ENCODE measurements around the gene ABLIM1. TPM values are rescaled to one million over a fixed set of nuclear protein-coding genes. Genes with fewer than 3 reads are reported as not detected.

ABLIM1 gene
- total RNA-seq, 1 donor from 2014 or later, result 35.8 TPM

- TF ChIP-seq, protein P1, sequence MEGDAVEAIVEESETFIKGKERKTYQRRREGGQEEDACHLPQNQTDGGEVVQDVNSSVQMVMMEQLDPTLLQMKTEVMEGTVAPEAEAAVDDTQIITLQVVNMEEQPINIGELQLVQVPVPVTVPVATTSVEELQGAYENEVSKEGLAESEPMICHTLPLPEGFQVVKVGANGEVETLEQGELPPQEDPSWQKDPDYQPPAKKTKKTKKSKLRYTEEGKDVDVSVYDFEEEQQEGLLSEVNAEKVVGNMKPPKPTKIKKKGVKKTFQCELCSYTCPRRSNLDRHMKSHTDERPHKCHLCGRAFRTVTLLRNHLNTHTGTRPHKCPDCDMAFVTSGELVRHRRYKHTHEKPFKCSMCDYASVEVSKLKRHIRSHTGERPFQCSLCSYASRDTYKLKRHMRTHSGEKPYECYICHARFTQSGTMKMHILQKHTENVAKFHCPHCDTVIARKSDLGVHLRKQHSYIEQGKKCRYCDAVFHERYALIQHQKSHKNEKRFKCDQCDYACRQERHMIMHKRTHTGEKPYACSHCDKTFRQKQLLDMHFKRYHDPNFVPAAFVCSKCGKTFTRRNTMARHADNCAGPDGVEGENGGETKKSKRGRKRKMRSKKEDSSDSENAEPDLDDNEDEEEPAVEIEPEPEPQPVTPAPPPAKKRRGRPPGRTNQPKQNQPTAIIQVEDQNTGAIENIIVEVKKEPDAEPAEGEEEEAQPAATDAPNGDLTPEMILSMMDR (conservative IDR thresholded peaks at IDR 0.05), result no peak
- Mint-ChIP-seq H3K9me3 (peaks cover 2% of the 10 kb centered on the region), H3K27ac (ENCODE audit: unreplicated experiment) (peak overlapping the region; percentile 67), H3K27me3 (ENCODE audit: low read depth) (no peaks in the 10 kb centered on the region), H3K36me3 (ENCODE audit: low read depth) (no peaks in the 10 kb centered on the region), H3K4me1 (peaks cover 20% of the 10 kb centered on the region), H3K4me3 (no peak overlapping the region)
- no peak for DNase-seq (ENCODE audit: low read depth, low spot score)
Observed at GRCh38 chr10:114538181-114538906, 119.7 kb downstream of the ABLIM1 start.

DNA sequence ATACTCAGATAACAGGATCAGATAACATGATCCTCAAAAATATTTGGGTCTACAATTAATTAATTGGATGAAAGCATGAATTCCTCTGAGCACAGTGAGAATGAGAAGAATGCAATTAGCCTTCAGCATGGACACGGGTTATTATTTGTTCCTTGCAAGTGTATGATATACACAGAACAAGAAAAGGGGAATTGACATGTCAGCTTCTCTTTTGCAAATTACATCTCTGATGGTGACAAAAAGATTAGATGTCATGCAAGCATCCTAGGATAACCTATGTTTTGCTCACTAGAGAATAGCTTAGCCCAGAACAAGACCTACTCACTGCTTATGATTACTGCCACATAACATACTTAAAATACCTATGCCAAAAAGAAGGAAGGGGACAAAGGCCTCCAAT, 120.3 kb downstream of the ABLIM1 start:
- H3K4me1 Mint-ChIP-seq, result peaks cover 20% of the 10 kb centered on the region
- DNase-seq (ENCODE audit: low read depth, low spot score), result no peak
- H3K4me3 Mint-ChIP-seq, result no peak overlapping the region
- H3K36me3 Mint-ChIP-seq (ENCODE audit: low read depth), result no peaks in the 10 kb centered on the region
- no peaks in the 10 kb centered on the region for H3K27me3 Mint-ChIP-seq (ENCODE audit: low read depth)
- H3K27ac Mint-ChIP-seq (ENCODE audit: unreplicated experiment), result no peak overlapping the region
- peaks cover 2% of the 10 kb centered on the region for H3K9me3 Mint-ChIP-seq
- TF ChIP-seq, protein P1 (conservative IDR thresholded peaks at IDR 0.05), result no peak

DNA sequence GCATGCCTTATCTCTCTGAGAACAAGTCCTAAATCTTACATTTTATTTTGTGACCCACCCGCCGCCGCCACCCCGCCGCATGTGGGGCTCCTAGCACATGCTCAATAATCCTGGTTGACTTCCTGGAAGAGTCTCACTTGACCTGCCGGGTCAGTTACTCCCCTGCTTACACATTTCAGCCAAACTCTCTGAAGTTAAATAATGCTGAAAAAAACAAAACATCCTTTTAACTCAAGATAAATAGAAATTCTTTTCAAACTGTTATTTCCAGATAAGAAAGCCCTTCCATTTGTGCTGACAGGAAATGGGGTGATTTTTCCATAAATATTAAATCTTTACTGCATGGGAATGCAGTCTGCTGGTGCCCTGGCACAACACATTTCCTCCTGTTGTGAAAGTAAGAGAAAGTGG, 123.5 kb downstream of the ABLIM1 start:
- H3K27ac Mint-ChIP-seq (ENCODE audit: unreplicated experiment), result peak overlapping the region; percentile 27
- TF ChIP-seq, protein P1 (conservative IDR thresholded peaks at IDR 0.05), result no peak
- H3K36me3 Mint-ChIP-seq (ENCODE audit: low read depth), result no peaks in the 10 kb centered on the region
- peaks cover 20% of the 10 kb centered on the region for H3K4me1 Mint-ChIP-seq
- peaks cover 2% of the 10 kb centered on the region for H3K9me3 Mint-ChIP-seq
- H3K27me3 Mint-ChIP-seq (ENCODE audit: low read depth), result no peaks in the 10 kb centered on the region
- H3K4me3 Mint-ChIP-seq, result no peak overlapping the region
- DNase-seq (ENCODE audit: low read depth, low spot score), result no peak

DNA sequence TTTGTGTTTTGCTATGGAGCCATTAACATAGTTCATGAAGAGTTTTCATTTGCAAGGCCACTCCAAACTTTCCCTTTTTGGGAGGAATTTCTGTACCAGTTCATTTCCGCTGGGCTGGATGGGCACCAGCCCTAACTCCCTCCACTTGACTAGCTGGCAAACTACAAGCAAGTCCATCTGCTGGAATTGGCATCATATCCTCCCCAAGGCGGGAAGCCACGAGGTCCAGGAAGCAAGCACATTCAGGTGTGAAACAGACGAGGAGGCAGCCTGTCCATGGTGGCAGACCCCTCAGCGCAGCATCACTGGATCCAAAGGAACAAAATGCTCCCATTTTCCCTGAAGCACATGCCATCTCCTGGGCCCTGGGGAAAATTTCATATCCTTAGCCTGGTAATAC, 125.8 kb downstream of the ABLIM1 start:
- no peak overlapping the region for H3K4me3 Mint-ChIP-seq
- H3K4me1 Mint-ChIP-seq, result peaks cover 6% of the 10 kb centered on the region
- TF ChIP-seq, protein P1 (conservative IDR thresholded peaks at IDR 0.05), result no peak
- DNase-seq (ENCODE audit: low read depth, low spot score), result no peak
- H3K36me3 Mint-ChIP-seq (ENCODE audit: low read depth), result no peaks in the 10 kb centered on the region
- H3K27ac Mint-ChIP-seq (ENCODE audit: unreplicated experiment), result no peak overlapping the region
- peaks cover 2% of the 10 kb centered on the region for H3K9me3 Mint-ChIP-seq
- no peaks in the 10 kb centered on the region for H3K27me3 Mint-ChIP-seq (ENCODE audit: low read depth)

DNA sequence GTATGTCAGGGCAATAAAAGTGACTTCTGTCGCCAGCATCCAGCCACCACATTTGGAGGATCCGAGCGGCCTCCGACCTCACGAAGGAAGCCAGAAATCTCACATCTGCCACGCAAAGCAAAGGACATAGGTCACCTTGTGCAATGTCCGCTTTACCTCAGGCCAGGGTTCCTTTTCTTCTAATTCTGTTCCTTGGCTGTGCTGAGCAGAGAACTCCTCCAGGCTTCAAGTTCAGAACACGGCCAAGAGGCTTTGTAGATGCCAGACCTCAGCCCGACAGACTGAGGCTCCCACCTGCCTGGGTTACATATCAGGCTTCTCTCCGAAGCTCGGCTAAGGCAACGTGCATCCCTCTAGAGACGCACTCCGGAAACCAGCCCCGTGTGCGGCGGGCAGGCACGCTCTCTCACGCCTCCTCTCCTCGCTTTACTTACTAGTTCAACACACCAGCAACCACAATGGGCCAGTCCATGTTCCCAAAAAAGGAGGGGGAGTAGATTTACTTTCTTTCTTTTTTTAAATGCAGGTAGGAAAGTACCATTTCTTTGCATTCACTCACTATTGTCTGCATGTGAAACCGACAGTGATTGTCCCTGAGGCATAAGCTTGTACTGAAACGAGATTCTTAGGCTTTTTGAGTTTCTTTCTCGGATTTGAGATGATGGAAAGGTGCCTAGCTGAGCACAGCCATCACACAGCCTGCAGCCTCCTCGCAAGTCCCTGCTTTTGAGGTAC, 131.4 kb downstream of the ABLIM1 start:
- peaks cover 2% of the 10 kb centered on the region for H3K27me3 Mint-ChIP-seq (ENCODE audit: low read depth)
- H3K4me3 Mint-ChIP-seq, result peak overlapping the region; percentile 93
- no peaks in the 10 kb centered on the region for H3K36me3 Mint-ChIP-seq (ENCODE audit: low read depth)
- TF ChIP-seq, protein P1 (conservative IDR thresholded peaks at IDR 0.05), result no peak
- no peaks in the 10 kb centered on the region for H3K9me3 Mint-ChIP-seq
- H3K27ac Mint-ChIP-seq (ENCODE audit: unreplicated experiment), result peak overlapping the region; percentile 95
- H3K4me1 Mint-ChIP-seq, result peaks cover 41% of the 10 kb centered on the region
- peak; percentile 56 for DNase-seq (ENCODE audit: low read depth, low spot score)
